ENCODE results near the gene CNGA2. TPM values are rescaled to one million over a fixed set of nuclear protein-coding genes. Genes with fewer than 3 reads are reported as not detected.
A peak's percentile ranks its signal among the peaks of the same experiment; 100 is the strongest.

The CNGA2 gene
- not detected for total RNA-seq

DNA sequence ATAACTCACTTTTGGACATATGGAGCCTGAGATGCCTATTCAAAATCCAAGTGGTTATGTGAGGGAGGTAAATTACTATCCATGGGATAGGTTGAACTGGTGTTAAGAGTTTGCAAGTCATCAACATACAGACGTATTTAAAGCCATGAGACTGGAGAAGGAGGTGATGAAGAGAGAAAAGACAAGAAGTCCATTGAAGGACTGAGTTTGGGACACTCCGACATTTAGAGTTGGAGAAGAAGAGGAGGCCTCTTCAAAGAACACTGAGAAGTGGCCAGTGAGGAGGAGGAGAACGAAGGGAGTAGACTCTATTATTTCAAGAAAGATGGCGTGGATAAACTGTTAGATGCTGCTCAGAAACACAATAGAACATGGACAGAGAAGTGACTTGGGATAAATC lies at the start of gene CNGA2:
CNGA2 (plus strand) TSS at position 301 of the 400 bp plus-strand sequence. CDS start 3,738 bp downstream, outside the sequence.
- 60 to 85% methylated on average over 4 of the region's 4 CpGs for WGBS, 2 donors
- no peak for DNase-seq (ENCODE audit: low spot score in 2 of 2)
- Histone ChIP-seq H3K27ac (no peak within 1 kb of the TSS), H3K4me1 (no peaks in the 10 kb centered on the region), H3K4me3 (no peak within 1 kb of the TSS), H3K27me3 (no peaks in the 10 kb centered on the region), H3K9me3 (no peaks in the 10 kb centered on the region), H3K36me3 (no peaks in the 10 kb centered on the region)
- TF ChIP-seq POLR2A (IDR thresholded peaks at IDR 0.05) (no peak), EP300 (IDR thresholded peaks at IDR 0.05) (no peak)
- TF ChIP-seq, protein P1, sequence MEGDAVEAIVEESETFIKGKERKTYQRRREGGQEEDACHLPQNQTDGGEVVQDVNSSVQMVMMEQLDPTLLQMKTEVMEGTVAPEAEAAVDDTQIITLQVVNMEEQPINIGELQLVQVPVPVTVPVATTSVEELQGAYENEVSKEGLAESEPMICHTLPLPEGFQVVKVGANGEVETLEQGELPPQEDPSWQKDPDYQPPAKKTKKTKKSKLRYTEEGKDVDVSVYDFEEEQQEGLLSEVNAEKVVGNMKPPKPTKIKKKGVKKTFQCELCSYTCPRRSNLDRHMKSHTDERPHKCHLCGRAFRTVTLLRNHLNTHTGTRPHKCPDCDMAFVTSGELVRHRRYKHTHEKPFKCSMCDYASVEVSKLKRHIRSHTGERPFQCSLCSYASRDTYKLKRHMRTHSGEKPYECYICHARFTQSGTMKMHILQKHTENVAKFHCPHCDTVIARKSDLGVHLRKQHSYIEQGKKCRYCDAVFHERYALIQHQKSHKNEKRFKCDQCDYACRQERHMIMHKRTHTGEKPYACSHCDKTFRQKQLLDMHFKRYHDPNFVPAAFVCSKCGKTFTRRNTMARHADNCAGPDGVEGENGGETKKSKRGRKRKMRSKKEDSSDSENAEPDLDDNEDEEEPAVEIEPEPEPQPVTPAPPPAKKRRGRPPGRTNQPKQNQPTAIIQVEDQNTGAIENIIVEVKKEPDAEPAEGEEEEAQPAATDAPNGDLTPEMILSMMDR (IDR thresholded peaks at IDR 0.05), result no peak

DNA sequence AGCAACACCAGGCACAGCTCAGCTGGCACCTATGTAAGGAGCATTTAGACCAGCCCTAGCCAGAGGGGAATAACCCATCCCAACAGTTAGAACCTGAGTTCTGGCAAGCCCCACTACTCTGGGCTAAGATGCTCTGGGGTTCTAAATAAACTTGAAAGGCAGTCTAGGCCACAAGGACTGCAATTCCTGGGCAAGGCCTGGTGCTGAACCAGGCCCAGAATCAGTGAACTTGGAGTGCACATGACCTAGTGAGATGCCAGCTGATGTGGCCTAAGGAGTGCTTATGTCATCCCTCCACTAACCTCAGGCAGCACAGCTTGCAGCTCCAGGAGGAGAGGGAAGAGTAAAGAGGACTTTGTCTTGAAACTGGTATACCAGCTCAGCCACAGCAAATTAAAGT lies 46.9 kb upstream of the CNGA2 start:
- DNase-seq (ENCODE audit: low spot score in 2 of 2), result no peak
- H3K27ac ChIP-seq, result no peak overlapping the region
- TF ChIP-seq, protein P1 (IDR thresholded peaks at IDR 0.05), result no peak
- TF ChIP-seq EP300 (IDR thresholded peaks at IDR 0.05) (no peak), POLR2A (IDR thresholded peaks at IDR 0.05) (no peak)
- no peak overlapping the region for H3K4me3 ChIP-seq
- no peaks in the 10 kb centered on the region for H3K36me3 ChIP-seq
- no peaks in the 10 kb centered on the region for H3K4me1 ChIP-seq
- no peaks in the 10 kb centered on the region for H3K9me3 ChIP-seq
- no peaks in the 10 kb centered on the region for H3K27me3 ChIP-seq

DNA sequence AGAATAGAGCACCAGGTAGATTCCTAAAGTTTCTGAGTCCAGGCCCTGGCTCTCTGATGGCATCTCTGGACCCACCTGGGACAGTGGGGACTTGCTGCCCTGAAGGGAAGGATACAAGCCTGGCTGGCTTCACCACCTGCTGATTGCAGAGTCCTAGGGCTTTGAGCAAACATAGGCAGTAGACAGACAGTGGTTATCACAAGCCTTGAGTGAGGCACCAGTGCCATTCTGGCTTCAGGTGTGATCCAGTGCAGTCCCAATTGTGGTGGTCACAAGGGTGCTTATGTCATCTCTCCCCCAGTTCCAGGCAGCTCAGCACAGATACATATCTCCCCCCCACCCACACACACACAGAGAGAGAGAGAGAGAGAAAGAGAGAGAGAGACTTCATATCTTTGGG lies 45.9 kb upstream of the CNGA2 start:
- no peaks in the 10 kb centered on the region for H3K27me3 ChIP-seq
- no peak for DNase-seq (ENCODE audit: low spot score in 2 of 2)
- H3K36me3 ChIP-seq, result no peaks in the 10 kb centered on the region
- no peak overlapping the region for H3K4me3 ChIP-seq
- H3K4me1 ChIP-seq, result no peaks in the 10 kb centered on the region
- H3K27ac ChIP-seq, result no peak overlapping the region
- TF ChIP-seq, protein P1 (IDR thresholded peaks at IDR 0.05), result no peak
- no peak for TF ChIP-seq EP300 (IDR thresholded peaks at IDR 0.05)
- no peak for TF ChIP-seq POLR2A (IDR thresholded peaks at IDR 0.05)
- H3K9me3 ChIP-seq, result no peaks in the 10 kb centered on the region

DNA sequence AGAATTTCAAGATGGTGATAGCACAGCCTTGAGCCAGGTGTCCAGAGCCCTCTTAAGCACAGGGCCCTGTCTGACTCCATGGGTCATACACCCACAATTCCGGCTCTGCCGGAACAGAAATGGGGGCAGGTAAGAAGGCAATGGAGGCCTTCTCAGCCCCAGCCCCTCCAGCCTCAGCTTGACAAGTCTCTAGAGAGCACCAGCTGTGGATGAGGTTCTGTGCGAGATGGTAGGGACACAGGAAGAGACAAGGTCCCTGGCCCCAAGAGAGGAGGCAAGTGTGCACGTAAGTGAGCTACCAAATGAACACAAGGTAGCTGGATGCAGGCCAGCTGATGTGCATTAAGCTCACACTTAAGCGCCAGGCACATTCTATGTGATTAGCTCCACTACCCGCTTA lies 41.7 kb upstream of the CNGA2 start:
- peaks cover 0 to 9% of the 10 kb centered on the region in 2 donors for H3K27me3 ChIP-seq
- TF ChIP-seq EP300 (IDR thresholded peaks at IDR 0.05), result no peak
- no peak for TF ChIP-seq POLR2A (IDR thresholded peaks at IDR 0.05)
- TF ChIP-seq, protein P1 (IDR thresholded peaks at IDR 0.05), result no peak
- WGBS, 2 donors, result 88 to 93% methylated on average over 5 to 6 of the region's 6 CpGs
- no peaks in the 10 kb centered on the region for H3K9me3 ChIP-seq
- H3K27ac ChIP-seq, result peak overlapping the region in 1 of 4 donors; percentile 37
- DNase-seq (ENCODE audit: low spot score in 2 of 2), result no peak
- H3K36me3 ChIP-seq, result no peaks in the 10 kb centered on the region
- H3K4me1 ChIP-seq, result no peaks in the 10 kb centered on the region
- H3K4me3 ChIP-seq, result no peak overlapping the region

DNA sequence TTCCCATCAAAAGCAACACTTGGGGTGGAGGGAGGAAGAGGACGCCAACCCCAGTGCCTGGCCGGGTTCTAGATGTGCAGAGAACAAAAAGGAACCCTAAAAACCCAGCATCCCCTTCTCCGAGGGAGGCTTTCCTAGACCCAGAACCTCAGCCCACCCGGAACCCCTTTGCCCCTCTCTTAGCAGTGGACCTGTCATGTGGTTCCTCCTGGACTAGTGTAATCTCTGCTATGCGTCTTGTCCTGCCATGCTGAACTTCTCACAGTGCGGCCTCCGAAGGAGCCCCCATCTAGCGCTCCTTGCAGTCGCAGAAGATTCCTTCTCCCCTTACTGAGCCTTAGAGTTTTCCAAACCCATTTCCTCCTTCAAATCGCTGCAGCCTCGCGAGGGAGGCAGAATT lies 40.4 kb upstream of the CNGA2 start:
- TF ChIP-seq EP300 (IDR thresholded peaks at IDR 0.05), result no peak
- TF ChIP-seq POLR2A (IDR thresholded peaks at IDR 0.05), result no peak
- TF ChIP-seq, protein P1 (IDR thresholded peaks at IDR 0.05), result no peak
- 63 to 68% methylated on average over 9 to 12 of the region's 12 CpGs for WGBS, 2 donors
- no peaks in the 10 kb centered on the region for H3K9me3 ChIP-seq
- DNase-seq (ENCODE audit: low spot score in 2 of 2), result no peak
- H3K4me3 ChIP-seq, result peak overlapping the region in 1 of 4 donors; percentile 49
- no peaks in the 10 kb centered on the region for H3K4me1 ChIP-seq
- no peaks in the 10 kb centered on the region for H3K36me3 ChIP-seq
- H3K27ac ChIP-seq, result peak overlapping the region in 2 of 4 donors; percentile 60 to 74
- peaks cover 0 to 9% of the 10 kb centered on the region in 2 donors for H3K27me3 ChIP-seq
